SK-N-SH treated with all-trans-retinoic acid at 6 μM for 48 hours (cell line): Measurements from ENCODE around the gene WBP1L.

ENCODE experiments used
- CSDC2 ChIP-seq: fragments of 250-450 bp; sonication (Bioruptor Pico); IDR thresholded peaks from 2 replicates; pipeline ENCODE4 v1.5.0; 2020; ENCODE audit warnings: mild to moderate bottlenecking, moderate library complexity
- GLIS3 ChIP-seq: fragments of 250-450 bp; sonication (Bioruptor Pico); IDR thresholded peaks from 2 replicates; pipeline ENCODE4 v1.5.0; 2020; ENCODE audit warnings: mild to moderate bottlenecking, moderate library complexity
- OSR1 ChIP-seq: fragments of 250-450 bp; sonication (Bioruptor Pico); IDR thresholded peaks from 2 replicates; pipeline ENCODE4 v1.8.0; 2022; ENCODE audit warnings: moderate library complexity, mild to moderate bottlenecking, inconsistent platforms
- POU6F1 ChIP-seq: fragments of 250-450 bp; sonication (Bioruptor Pico); IDR thresholded peaks from 2 replicates; pipeline ENCODE4 v1.8.0; 2021; ENCODE audit warnings: low read depth, mild to moderate bottlenecking, moderate library complexity, borderline replicate concordance
- SNAI2 ChIP-seq: fragments of 250-450 bp; sonication (Bioruptor Pico); IDR thresholded peaks from 2 replicates; pipeline ENCODE4 v1.5.0; 2020; ENCODE audit warnings: mild to moderate bottlenecking, moderate library complexity
- TCF4 ChIP-seq: fragments of 250-450 bp; sonication (Bioruptor Pico); IDR thresholded peaks from 2 replicates; pipeline ENCODE4 v1.8.0; 2021; ENCODE audit warnings: mild to moderate bottlenecking, moderate library complexity, borderline replicate concordance
- TOX ChIP-seq: fragments of 250-450 bp; sonication (Bioruptor Pico); IDR thresholded peaks from 2 replicates; pipeline ENCODE4 v1.8.0; 2021; ENCODE audit warnings: mild to moderate bottlenecking, moderate library complexity, borderline replicate concordance
- ZC3H10 ChIP-seq: fragments of 250-450 bp; sonication (Bioruptor Pico); IDR thresholded peaks from 2 replicates; pipeline ENCODE4 v1.5.1; 2021; ENCODE audit warnings: mild to moderate bottlenecking, moderate library complexity
- ZFP30 ChIP-seq: fragments of 450-650 bp; formaldehyde crosslinking; IDR thresholded peaks from 2 replicates; pipeline ENCODE4 v1.5.0; 2022; ENCODE audit warnings: mild to moderate bottlenecking, moderate library complexity
- ZNF70 ChIP-seq: fragments of 450-650 bp; formaldehyde crosslinking; IDR thresholded peaks from 2 replicates; pipeline ENCODE4 v1.5.0; 2020; ENCODE audit warnings: mild to moderate bottlenecking, moderate library complexity
- ZNF8 ChIP-seq: fragments of 450-650 bp; formaldehyde crosslinking; IDR thresholded peaks from 2 replicates; pipeline ENCODE4 v1.5.0; 2020; ENCODE audit warnings: mild to moderate bottlenecking, moderate library complexity
- TF ChIP-seq, protein P1 (sequence below): fragments of 250-450 bp; sonication (Bioruptor Pico); IDR thresholded peaks from 2 replicates; pipeline ENCODE4 v1.8.0; 2020; ENCODE audit warnings: mild to moderate bottlenecking, moderate library complexity, borderline replicate concordance

- TF ChIP-seq GLIS3 (CRISPR knock-in tag) (no peak), OSR1 (CRISPR knock-in tag) (no peak), ZC3H10 (CRISPR knock-in tag) (no peak), SNAI2 (CRISPR knock-in tag) (no peak), ZFP30 (no peak), POU6F1 (no peak), ZNF70 (CRISPR knock-in tag) (no peak), CSDC2 (CRISPR knock-in tag) (no peak), ZNF8 (no peak), TCF4 (CRISPR knock-in tag) (no peak), TOX (CRISPR knock-in tag) (no peak)
- TF ChIP-seq, protein P1, sequence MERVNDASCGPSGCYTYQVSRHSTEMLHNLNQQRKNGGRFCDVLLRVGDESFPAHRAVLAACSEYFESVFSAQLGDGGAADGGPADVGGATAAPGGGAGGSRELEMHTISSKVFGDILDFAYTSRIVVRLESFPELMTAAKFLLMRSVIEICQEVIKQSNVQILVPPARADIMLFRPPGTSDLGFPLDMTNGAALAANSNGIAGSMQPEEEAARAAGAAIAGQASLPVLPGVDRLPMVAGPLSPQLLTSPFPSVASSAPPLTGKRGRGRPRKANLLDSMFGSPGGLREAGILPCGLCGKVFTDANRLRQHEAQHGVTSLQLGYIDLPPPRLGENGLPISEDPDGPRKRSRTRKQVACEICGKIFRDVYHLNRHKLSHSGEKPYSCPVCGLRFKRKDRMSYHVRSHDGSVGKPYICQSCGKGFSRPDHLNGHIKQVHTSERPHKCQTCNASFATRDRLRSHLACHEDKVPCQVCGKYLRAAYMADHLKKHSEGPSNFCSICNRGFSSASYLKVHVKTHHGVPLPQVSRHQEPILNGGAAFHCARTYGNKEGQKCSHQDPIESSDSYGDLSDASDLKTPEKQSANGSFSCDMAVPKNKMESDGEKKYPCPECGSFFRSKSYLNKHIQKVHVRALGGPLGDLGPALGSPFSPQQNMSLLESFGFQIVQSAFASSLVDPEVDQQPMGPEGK (CRISPR knock-in tag) = no peak
These were observed 29.6 kb downstream of the WBP1L start for GRCh38 chr10:102773320-102773719.
